ENCODE data around the gene ACSF2.

The ACSF2 gene

DNA sequence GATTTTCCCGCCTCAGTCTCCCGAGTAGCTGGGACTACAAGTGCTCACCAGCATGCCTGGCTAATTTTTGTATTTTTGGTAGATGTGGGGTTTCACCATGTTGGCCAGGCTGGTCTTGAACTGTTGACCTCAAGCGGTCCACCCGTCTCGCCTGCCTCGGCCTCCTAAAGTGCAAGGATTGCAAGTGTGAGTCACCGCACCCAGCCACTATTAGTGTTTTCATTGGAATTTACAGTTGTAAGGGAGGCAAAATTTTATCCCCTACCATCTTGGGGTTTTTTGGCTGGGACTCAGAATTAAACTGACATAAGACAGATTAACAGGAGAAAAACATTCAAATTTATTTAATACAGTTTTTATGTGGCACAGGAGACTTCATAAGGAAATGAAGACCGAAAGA, 69.9 kb downstream of the ACSF2 start:
- H3K4me3 ChIP-seq (ENCODE audit: low read depth, low read length) = no peak overlapping the region
- in situ Hi-C loops (cut with HindIII; ENCODE audit: low sequenced_read_pairs) = no loop called here
- TF ChIP-seq, protein P1, sequence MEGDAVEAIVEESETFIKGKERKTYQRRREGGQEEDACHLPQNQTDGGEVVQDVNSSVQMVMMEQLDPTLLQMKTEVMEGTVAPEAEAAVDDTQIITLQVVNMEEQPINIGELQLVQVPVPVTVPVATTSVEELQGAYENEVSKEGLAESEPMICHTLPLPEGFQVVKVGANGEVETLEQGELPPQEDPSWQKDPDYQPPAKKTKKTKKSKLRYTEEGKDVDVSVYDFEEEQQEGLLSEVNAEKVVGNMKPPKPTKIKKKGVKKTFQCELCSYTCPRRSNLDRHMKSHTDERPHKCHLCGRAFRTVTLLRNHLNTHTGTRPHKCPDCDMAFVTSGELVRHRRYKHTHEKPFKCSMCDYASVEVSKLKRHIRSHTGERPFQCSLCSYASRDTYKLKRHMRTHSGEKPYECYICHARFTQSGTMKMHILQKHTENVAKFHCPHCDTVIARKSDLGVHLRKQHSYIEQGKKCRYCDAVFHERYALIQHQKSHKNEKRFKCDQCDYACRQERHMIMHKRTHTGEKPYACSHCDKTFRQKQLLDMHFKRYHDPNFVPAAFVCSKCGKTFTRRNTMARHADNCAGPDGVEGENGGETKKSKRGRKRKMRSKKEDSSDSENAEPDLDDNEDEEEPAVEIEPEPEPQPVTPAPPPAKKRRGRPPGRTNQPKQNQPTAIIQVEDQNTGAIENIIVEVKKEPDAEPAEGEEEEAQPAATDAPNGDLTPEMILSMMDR (IDR thresholded peaks at IDR 0.05; ENCODE audit: low read depth, low read length, missing control alignments) = no peak
- DNase-seq (ENCODE audit: low read depth) = no peak

DNA sequence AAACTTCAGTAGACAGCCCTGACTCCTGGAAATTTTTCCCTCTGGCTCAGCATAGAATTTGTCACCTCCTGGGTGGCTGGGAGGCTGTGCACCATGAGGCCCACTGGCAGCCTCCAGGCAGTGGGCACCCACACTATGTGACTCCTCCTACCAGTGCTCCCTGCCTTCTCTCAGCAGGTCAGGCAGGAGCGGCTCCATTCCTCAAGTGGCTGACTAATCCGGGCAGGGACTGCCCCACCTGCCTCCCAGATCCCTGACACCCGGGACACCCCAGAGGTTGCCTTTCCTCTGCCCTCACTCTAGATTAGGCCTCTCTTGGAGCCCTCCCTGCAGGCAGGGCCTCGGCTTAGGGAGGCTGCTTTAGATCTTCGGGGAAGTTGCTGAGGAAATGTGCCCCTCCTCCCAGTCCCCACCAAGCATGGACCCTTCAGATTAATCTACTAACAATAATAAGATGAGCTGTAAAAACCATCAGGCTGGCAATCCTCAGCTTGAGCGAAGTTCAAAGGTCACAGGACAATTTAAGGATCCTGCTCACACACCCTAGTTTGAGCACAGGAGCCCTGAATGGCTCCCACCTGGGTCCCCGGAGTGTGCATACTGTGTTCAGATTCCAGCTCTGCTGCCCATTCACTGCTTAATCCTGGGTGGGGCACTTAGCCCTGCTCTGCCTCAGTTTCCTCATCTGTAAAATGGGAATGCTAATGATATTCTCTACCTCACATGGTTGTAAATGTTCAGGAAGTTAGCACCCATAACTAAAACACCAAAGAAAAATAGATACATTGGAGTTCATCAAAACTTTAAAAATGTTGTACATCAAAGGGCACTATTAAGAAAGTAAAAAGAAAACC, 72.2 kb downstream of the ACSF2 start:
- no peak for DNase-seq (ENCODE audit: low read depth)
- no peak overlapping the region for H3K4me3 ChIP-seq (ENCODE audit: low read depth, low read length)
- in situ Hi-C loops (cut with HindIII; ENCODE audit: low sequenced_read_pairs) = no loop called here
- TF ChIP-seq, protein P1 (IDR thresholded peaks at IDR 0.05; ENCODE audit: low read depth, low read length, missing control alignments) = no peak

DNA sequence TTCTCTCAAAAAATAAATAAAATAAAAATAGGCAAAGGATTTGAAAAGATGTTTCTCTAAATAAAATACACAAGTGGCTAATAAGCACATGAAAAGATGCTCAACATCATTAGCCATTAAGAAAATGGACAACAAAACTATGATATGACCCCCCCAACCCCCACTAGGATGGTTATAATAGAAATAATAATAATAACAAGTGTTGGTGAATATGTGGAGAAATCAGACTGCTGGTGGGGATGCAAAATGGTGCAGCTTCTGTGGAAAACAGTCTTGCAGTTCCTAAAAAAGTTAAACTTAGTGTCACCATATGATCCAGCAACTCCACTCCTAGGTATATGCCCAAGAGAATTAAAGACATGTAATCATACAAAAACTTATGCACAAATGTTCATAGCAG, 73.3 kb downstream of the ACSF2 start:
- TF ChIP-seq, protein P1 (IDR thresholded peaks at IDR 0.05; ENCODE audit: low read depth, low read length, missing control alignments) = no peak
- H3K4me3 ChIP-seq (ENCODE audit: low read depth, low read length) = no peak overlapping the region
- in situ Hi-C loops (cut with HindIII; ENCODE audit: low sequenced_read_pairs) = no loop called here
- no peak for DNase-seq (ENCODE audit: low read depth)

DNA sequence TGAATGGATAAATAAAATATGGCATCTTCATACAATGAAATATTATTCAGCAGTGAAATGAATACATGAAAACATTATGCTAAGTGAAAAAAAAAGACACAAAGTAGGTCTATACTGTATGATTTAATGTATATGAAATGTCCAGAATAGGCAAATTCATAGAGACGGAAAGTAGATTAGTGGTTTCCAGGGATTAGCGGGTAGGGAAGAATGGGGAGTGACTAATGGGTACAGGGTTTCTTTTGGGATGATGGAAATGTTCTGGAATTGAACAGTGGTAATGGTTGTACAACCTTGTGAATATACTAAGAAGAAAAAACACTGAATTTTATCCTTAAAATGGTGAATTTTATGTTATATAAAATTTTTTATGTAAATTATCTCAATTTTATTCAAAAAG, 73.7 kb downstream of the ACSF2 start:
- in situ Hi-C loops (cut with HindIII; ENCODE audit: low sequenced_read_pairs) = no loop called here
- TF ChIP-seq, protein P1 (IDR thresholded peaks at IDR 0.05; ENCODE audit: low read depth, low read length, missing control alignments) = no peak
- no peak for DNase-seq (ENCODE audit: low read depth)
- H3K4me3 ChIP-seq (ENCODE audit: low read depth, low read length) = no peak overlapping the region

DNA sequence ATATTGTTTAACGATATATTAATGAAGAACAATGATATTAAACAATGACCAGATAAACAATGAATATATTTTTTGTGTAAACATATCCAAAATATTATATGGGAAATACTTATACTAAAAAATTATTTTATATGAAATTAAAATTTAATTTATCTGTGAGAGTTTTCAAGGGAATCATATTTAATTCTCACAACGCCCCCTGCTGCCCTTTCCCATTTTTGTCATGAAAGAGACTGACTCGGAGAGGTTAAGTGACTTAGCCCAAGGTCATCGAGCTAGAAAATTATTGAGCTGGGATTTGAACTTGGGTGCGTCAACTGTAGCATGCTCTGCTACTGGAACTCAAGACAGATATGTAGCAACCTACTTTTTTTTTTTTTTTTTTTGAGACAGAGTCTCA, 75.0 kb downstream of the ACSF2 start:
- no peak overlapping the region for H3K4me3 ChIP-seq (ENCODE audit: low read depth, low read length)
- no peak for DNase-seq (ENCODE audit: low read depth)
- in situ Hi-C loops (cut with HindIII; ENCODE audit: low sequenced_read_pairs) = no loop called here
- TF ChIP-seq, protein P1 (IDR thresholded peaks at IDR 0.05; ENCODE audit: low read depth, low read length, missing control alignments) = peak; percentile 60

DNA sequence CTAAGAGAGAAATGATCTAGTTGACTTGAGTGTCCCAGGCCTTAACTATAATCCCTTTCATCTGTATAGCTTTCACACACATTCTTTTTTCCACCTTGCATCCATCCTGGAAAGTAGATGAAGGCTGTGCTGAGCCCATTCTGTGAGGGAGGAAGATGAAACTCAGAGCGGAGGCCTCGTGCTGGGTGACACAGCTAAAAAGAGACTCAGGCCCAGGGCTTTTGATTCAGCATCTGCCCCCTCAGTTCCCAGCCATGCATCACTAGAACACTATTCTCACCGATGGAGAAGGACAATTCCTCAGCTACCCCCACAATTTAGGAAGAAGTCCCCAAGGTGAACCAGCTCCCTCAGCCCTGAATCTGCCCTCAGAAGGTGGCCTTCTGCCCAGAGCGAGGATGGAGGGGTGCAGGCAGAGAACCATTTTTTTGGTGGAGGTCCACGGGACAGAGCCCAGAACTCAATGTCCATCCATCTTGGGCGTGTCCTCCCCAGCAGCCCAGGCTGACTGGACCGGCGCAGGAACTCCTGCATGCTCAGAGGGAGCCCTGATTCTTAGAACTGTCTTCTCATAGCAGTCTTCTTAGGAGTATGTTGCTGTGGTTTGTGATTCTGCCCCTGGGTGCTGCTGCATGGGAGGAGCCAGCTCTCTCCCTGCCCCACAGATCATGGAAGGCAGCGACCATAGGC, 76.4 kb downstream of the ACSF2 start:
- no peak overlapping the region for H3K4me3 ChIP-seq (ENCODE audit: low read depth, low read length)
- TF ChIP-seq, protein P1 (IDR thresholded peaks at IDR 0.05; ENCODE audit: low read depth, low read length, missing control alignments) = no peak
- DNase-seq (ENCODE audit: low read depth) = no peak
- in situ Hi-C loops (cut with HindIII; ENCODE audit: low sequenced_read_pairs) = no loop called here
